GM06990 (cell line): ENCODE measurements around the gene TAL1.
"Not testable (repeated sequence)": the region's sequence is repeated elsewhere in the genome, so short reads cannot be mapped to it uniquely, and the experiment has no call there.

Experiments used
- DNase-seq: peaks from one replicate; pipeline ENCODE4 v3.0.0-alpha.2; 2011; ENCODE audit not compliant: insufficient read length; ENCODE audit errors: extremely low read depth
- H3K27me3 ChIP-seq: replicated peaks from 2 replicates; pipeline ENCODE4 v1.6.0; 2011; ENCODE audit warnings: low read length; ENCODE audit not compliant: control insufficient read depth, insufficient read depth
- H3K36me3 ChIP-seq: 2 replicates; pipeline ENCODE4 v1.5.1; 2011; ENCODE audit warnings: low read length; ENCODE audit not compliant: control insufficient read depth, insufficient read depth
- H3K4me3 ChIP-seq: replicated peaks from 2 replicates; pipeline ENCODE4 v1.5.1; 2011; ENCODE audit warnings: low read depth, mild to moderate bottlenecking, control low read depth, low read length
- CTCF ChIP-seq: IDR thresholded peaks from 2 replicates; pipeline ENCODE4 v1.5.1; 2011; ENCODE audit warnings: low read length, control low read depth, mild to moderate bottlenecking, inconsistent platforms; ENCODE audit not compliant: insufficient read depth, poor library complexity, severe bottlenecking

TAL1 gene

GRCh38 chr1:47207803-47208373 is 24.1 kb downstream of the TAL1 start:
- no peaks in the 10 kb centered on the region for H3K36me3 ChIP-seq
- H3K27me3 ChIP-seq = peaks cover 4% of the 10 kb centered on the region; the same call in 1 of the 2 replicates
- TF ChIP-seq CTCF = no peak
- H3K4me3 ChIP-seq = no peak overlapping the region
- DNase-seq = no peak

GRCh38 chr1:47205918-47206317 is 26.1 kb downstream of the TAL1 start:
- DNase-seq = no peak
- TF ChIP-seq CTCF = no peak
- H3K4me3 ChIP-seq = no peak overlapping the region
- no peaks in the 10 kb centered on the region for H3K36me3 ChIP-seq
- peaks cover 4% of the 10 kb centered on the region; the same call in 1 of the 2 replicates for H3K27me3 ChIP-seq

GRCh38 chr1:47203504-47203903 is 28.5 kb downstream of the TAL1 start:
- DNase-seq, H3K36me3 ChIP-seq, H3K4me3 ChIP-seq, H3K27me3 ChIP-seq: not testable (repeated sequence)

GRCh38 chr1:47201179-47201578 is 30.8 kb downstream of the TAL1 start:
- Histone ChIP-seq H3K27me3 (no peaks in the 10 kb centered on the region), H3K36me3 (no peaks in the 10 kb centered on the region), H3K4me3 (no peak overlapping the region)
- TF ChIP-seq CTCF = no peak
- DNase-seq = no peak

- Histone ChIP-seq H3K4me3 (no peak overlapping the region), H3K36me3 (no peaks in the 10 kb centered on the region), H3K27me3 (peaks cover 2% of the 10 kb centered on the region; the same call in 1 of the 2 replicates)
- TF ChIP-seq CTCF = no peak
- DNase-seq = no peak
These were observed 33.8 kb downstream of the TAL1 start for GRCh38 chr1:47198214-47198613.

- H3K27me3 ChIP-seq = peaks cover 2% of the 10 kb centered on the region; the same call in 1 of the 2 replicates
- no peak overlapping the region for H3K4me3 ChIP-seq
- no peak for TF ChIP-seq CTCF
- H3K36me3 ChIP-seq = no peaks in the 10 kb centered on the region
- DNase-seq = no peak
These were observed 35.4 kb downstream of the TAL1 start for GRCh38 chr1:47196622-47197021.

- H3K4me3 ChIP-seq, DNase-seq, H3K36me3 ChIP-seq, H3K27me3 ChIP-seq: not testable (repeated sequence)
These were observed 36.0 kb downstream of the TAL1 start for GRCh38 chr1:47195981-47196380.
